Measurements from ENCODE around the gene TYMS.

The TYMS gene

GRCh38 chr18:715626-716025, 58.2 kb downstream of the TYMS start:
- DNase-seq: no peak

- DNase-seq: no peak
These were observed 59.5 kb downstream of the TYMS start for GRCh38 chr18:717003-717402.

Data from NCI-H2107 (cell line).